Stomach (tissue), 9 donors: ENCODE results near the gene WWOX. TPM values are rescaled to one million over a fixed set of nuclear protein-coding genes. Genes with fewer than 3 reads are reported as not detected.

Source experiments
- DNase-seq, 2 donors: peaks; one replicate each; pipeline versions ENCODE4 v3.0.0 to v3.0.0-alpha.2; 2013 to 2019
- H3K27ac ChIP-seq, 5 donors: fragments of 200-600 bp in 4 of 5; sonication (generic) in 4 of 5; one replicate each; pipeline ENCODE4 v1.5.1; 2013 to 2019; ENCODE audit warnings: mild to moderate bottlenecking in 1 of 5, moderate library complexity in 1 of 5
- H3K27me3 ChIP-seq, 3 donors: fragments of 200-600 bp; sonication (generic); one replicate each; pipeline ENCODE4 v1.5.1; 2017 to 2019; ENCODE audit warnings: mixed run types in 1 of 3
- H3K36me3 ChIP-seq, 4 donors: fragments of 200-600 bp; sonication (generic); 1 replicate in 3 of 4; 2 replicates in 1 of 4; pipeline ENCODE4 v1.5.1; 2016 to 2019
- H3K4me1 ChIP-seq, 4 donors: fragments of 200-600 bp; sonication (generic); one replicate each; pipeline ENCODE4 v1.5.1; 2016 to 2019
- H3K4me3 ChIP-seq, 4 donors: fragments of 200-600 bp; sonication (generic) in 3 of 4; one replicate each; pipeline ENCODE4 v1.5.1; 2016 to 2019; ENCODE audit warnings: mild to moderate bottlenecking in 1 of 4
- H3K9me3 ChIP-seq, 4 donors: fragments of 200-600 bp; sonication (generic); one replicate each; pipeline ENCODE4 v1.5.1; 2016 to 2019
- CTCF ChIP-seq, 7 experiments: fragments of 450-650 bp in 4 of 7; fragments of 200-600 bp in 3 of 7; sonication (generic) in 3 of 7; IDR thresholded peaks; one replicate each; pipeline ENCODE4 v1.5.1; 2016 to 2019; ENCODE audit warnings: antibody characterized with exemption in 7 of 7, control low read depth in 2 of 7, mild to moderate bottlenecking in 1 of 7
- EP300 ChIP-seq: sonication (generic); formaldehyde crosslinking; IDR thresholded peaks from one replicate; pipeline ENCODE4 v1.6.1; 2017; ENCODE audit warnings: antibody characterized with exemption
- POLR2A ChIP-seq, 4 donors: fragments of 450-650 bp; IDR thresholded peaks; one replicate each; pipeline ENCODE4 v1.6.1; 2016; ENCODE audit warnings: antibody characterized with exemption in 4 of 4, control low read depth in 2 of 4, mild to moderate bottlenecking in 1 of 4, moderate library complexity in 1 of 4
- POLR2AphosphoS5 ChIP-seq, 3 donors: sonication (generic); formaldehyde crosslinking; IDR thresholded peaks; one replicate each; pipeline ENCODE4 v1.6.1; 2016; ENCODE audit warnings: antibody characterized with exemption in 3 of 3
- WGBS, 5 donors: extraction: QIAGEN DNeasy Blood & Tissue Kit in 3 of 5; methylation state at CpG; one replicate each; pipeline versions ENCODE4 v1.1.5 to v1.1.7; 2013 to 2018; 5-methylcytosine and 5-hydroxymethylcytosine counted together
- intact Hi-C: fragments of 100-400 bp; cut with DNase I; formaldehyde crosslinking; loops from one replicate; pipeline ENCODE4 v1.15.1; 2023; ENCODE audit warnings: low total_unique reads
- polyA plus RNA-seq, 3 donors: library from polyadenylated mRNA; stranded (reverse); fragments of 200-250 nt; gene quantifications; one replicate each; pipeline ENCODE4 v1.2.3, GENCODE V29; 2013
- total RNA-seq, 5 donors: library from RNA; depleted of rRNA; stranded (reverse); fragments of >200 nt; gene quantifications; one replicate each; pipeline versions ENCODE4 v1.1.0 to v1.2.3, GENCODE V29; 2014 to 2016
- donor health status: healthy with polysubstance abuse.
- donor health status: Bipolar disorder and iron deficiency.
- donor health status: healthy.

Gene WWOX
- total and polyA plus RNA-seq, 8 donors, result 7.7 to 129 (median 48.7) TPM

GRCh38 chr16:78463591-78463990 lies 364.1 kb downstream of the WWOX start:
- H3K27me3 ChIP-seq, result no peaks in the 10 kb centered on the region
- H3K4me3 ChIP-seq, result no peak overlapping the region
- TF ChIP-seq POLR2A (IDR thresholded peaks at IDR 0.05), result no peak
- TF ChIP-seq POLR2AphosphoS5 (IDR thresholded peaks at IDR 0.05), result no peak
- TF ChIP-seq EP300, result no peak
- TF ChIP-seq CTCF (IDR thresholded peaks at IDR 0.05), result no peak
- DNase-seq, result no peak
- H3K4me1 ChIP-seq, result peaks cover 11 to 36% (median 21%) of the 10 kb centered on the region in 4 donors
- intact Hi-C loops, result no loop called here
- H3K27ac ChIP-seq, result no peak overlapping the region
- WGBS, 5 donors, result 79 to 89% (median 86%) methylated on average over 1 of the region's 1 CpG
- no peaks in the 10 kb centered on the region for H3K36me3 ChIP-seq
- H3K9me3 ChIP-seq, result no peaks in the 10 kb centered on the region

- TF ChIP-seq POLR2A (IDR thresholded peaks at IDR 0.05) (no peak), EP300 (no peak), CTCF (IDR thresholded peaks at IDR 0.05) (no peak), POLR2AphosphoS5 (IDR thresholded peaks at IDR 0.05) (no peak)
- H3K27me3 ChIP-seq, result no peaks in the 10 kb centered on the region
- intact Hi-C loops, result no loop called here
- no peak overlapping the region for H3K4me3 ChIP-seq
- DNase-seq, result no peak
- H3K27ac ChIP-seq, result no peak overlapping the region
- H3K4me1 ChIP-seq, result peaks cover 11 to 33% (median 20%) of the 10 kb centered on the region in 4 donors
- WGBS, 5 donors, result 92 to 96% (median 95%) methylated on average over 3 of the region's 3 CpGs
- no peaks in the 10 kb centered on the region for H3K9me3 ChIP-seq
- H3K36me3 ChIP-seq, result no peaks in the 10 kb centered on the region
These were observed 365.4 kb downstream of the WWOX start for GRCh38 chr16:78464833-78465232.

- H3K36me3 ChIP-seq, result no peaks in the 10 kb centered on the region
- peaks cover 11 to 24% (median 18%) of the 10 kb centered on the region in 4 donors for H3K4me1 ChIP-seq
- no peaks in the 10 kb centered on the region for H3K9me3 ChIP-seq
- H3K27ac ChIP-seq, result no peak overlapping the region
- 87 to 99% (median 98%) methylated on average over 6 of the region's 6 CpGs for WGBS, 5 donors
- DNase-seq, result no peak
- H3K27me3 ChIP-seq, result no peaks in the 10 kb centered on the region
- TF ChIP-seq CTCF (IDR thresholded peaks at IDR 0.05) (no peak), EP300 (no peak), POLR2A (IDR thresholded peaks at IDR 0.05) (no peak)
- no peak overlapping the region for H3K4me3 ChIP-seq
- intact Hi-C loops, result no loop called here
These were observed 366.3 kb downstream of the WWOX start for GRCh38 chr16:78465730-78466129.

GRCh38 chr16:78469787-78470186 lies 370.3 kb downstream of the WWOX start:
- intact Hi-C loops, result no loop called here
- no peaks in the 10 kb centered on the region for H3K36me3 ChIP-seq
- H3K4me3 ChIP-seq, result no peak overlapping the region
- H3K27ac ChIP-seq, result no peak overlapping the region
- 95 to 99% (median 97%) methylated on average over 4 of the region's 4 CpGs for WGBS, 5 donors
- no peak for DNase-seq
- no peaks in the 10 kb centered on the region for H3K9me3 ChIP-seq
- no peaks in the 10 kb centered on the region for H3K27me3 ChIP-seq
- H3K4me1 ChIP-seq, result peaks cover 0 to 4% (median 0%) of the 10 kb centered on the region in 4 donors
- no peak for TF ChIP-seq POLR2A (IDR thresholded peaks at IDR 0.05)
- no peak for TF ChIP-seq POLR2AphosphoS5 (IDR thresholded peaks at IDR 0.05)
- no peak for TF ChIP-seq EP300
- no peak for TF ChIP-seq CTCF (IDR thresholded peaks at IDR 0.05)
